Mesothelial cell of epicardium (in vitro differentiated cells): ENCODE results near the gene MEGF11. TPM values are rescaled to one million over a fixed set of nuclear protein-coding genes. Genes with fewer than 3 reads are reported as not detected.

Experiments
- DNase-seq, 2 experiments: peaks; one replicate each; pipeline ENCODE4 v3.0.0; 2021; ENCODE audit warnings: low spot score in 2 of 2; ENCODE audit not compliant: unreplicated experiment in 2 of 2
- H3K27ac Mint-ChIP-seq: 2 replicates; pipeline ENCODE4 v1.8.0; 2021; ENCODE audit warnings: mixed read lengths
- H3K27me3 Mint-ChIP-seq: 2 replicates; pipeline ENCODE4 v1.8.0; 2021; ENCODE audit warnings: low read depth, mixed read lengths
- H3K36me3 Mint-ChIP-seq: 2 replicates; pipeline ENCODE4 v1.8.0; 2021; ENCODE audit warnings: mixed read lengths
- H3K4me1 Mint-ChIP-seq: 2 replicates; pipeline ENCODE4 v1.8.0; 2021; ENCODE audit warnings: mixed read lengths
- H3K4me3 Mint-ChIP-seq: 2 replicates; pipeline ENCODE4 v1.8.0; 2021; ENCODE audit warnings: mild to moderate bottlenecking, moderate library complexity, mixed read lengths
- H3K9me3 Mint-ChIP-seq: 2 replicates; pipeline ENCODE4 v1.8.0; 2021; ENCODE audit warnings: mixed read lengths
- total RNA-seq: library from RNA; stranded (reverse); gene quantifications from 3 replicates; pipeline ENCODE4 v1.2.1, GENCODE V29; 2021
- TF ChIP-seq, protein P1 (sequence below): fragments of 200-600 bp; sonication (generic); IDR thresholded peaks from one replicate; pipeline ENCODE4 v1.5.0; 2021; ENCODE audit warnings: antibody characterized with exemption; ENCODE audit not compliant: unreplicated experiment

Gene MEGF11
- total RNA-seq, 1 donor from 2014 or later, result 3.7 TPM

- no peaks in the 10 kb centered on the region for H3K9me3 Mint-ChIP-seq
- H3K4me1 Mint-ChIP-seq, result peaks cover 9% of the 10 kb centered on the region
- H3K27ac Mint-ChIP-seq, result peak overlapping the region; percentile 25
- DNase-seq, result no peak
- TF ChIP-seq, protein P1, sequence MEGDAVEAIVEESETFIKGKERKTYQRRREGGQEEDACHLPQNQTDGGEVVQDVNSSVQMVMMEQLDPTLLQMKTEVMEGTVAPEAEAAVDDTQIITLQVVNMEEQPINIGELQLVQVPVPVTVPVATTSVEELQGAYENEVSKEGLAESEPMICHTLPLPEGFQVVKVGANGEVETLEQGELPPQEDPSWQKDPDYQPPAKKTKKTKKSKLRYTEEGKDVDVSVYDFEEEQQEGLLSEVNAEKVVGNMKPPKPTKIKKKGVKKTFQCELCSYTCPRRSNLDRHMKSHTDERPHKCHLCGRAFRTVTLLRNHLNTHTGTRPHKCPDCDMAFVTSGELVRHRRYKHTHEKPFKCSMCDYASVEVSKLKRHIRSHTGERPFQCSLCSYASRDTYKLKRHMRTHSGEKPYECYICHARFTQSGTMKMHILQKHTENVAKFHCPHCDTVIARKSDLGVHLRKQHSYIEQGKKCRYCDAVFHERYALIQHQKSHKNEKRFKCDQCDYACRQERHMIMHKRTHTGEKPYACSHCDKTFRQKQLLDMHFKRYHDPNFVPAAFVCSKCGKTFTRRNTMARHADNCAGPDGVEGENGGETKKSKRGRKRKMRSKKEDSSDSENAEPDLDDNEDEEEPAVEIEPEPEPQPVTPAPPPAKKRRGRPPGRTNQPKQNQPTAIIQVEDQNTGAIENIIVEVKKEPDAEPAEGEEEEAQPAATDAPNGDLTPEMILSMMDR, result no peak
- no peaks in the 10 kb centered on the region for H3K36me3 Mint-ChIP-seq
- no peak overlapping the region for H3K4me3 Mint-ChIP-seq
- peaks cover 15% of the 10 kb centered on the region for H3K27me3 Mint-ChIP-seq
These were observed 30.7 kb upstream of the MEGF11 start for GRCh38 chr15:66284271-66284670.

DNA sequence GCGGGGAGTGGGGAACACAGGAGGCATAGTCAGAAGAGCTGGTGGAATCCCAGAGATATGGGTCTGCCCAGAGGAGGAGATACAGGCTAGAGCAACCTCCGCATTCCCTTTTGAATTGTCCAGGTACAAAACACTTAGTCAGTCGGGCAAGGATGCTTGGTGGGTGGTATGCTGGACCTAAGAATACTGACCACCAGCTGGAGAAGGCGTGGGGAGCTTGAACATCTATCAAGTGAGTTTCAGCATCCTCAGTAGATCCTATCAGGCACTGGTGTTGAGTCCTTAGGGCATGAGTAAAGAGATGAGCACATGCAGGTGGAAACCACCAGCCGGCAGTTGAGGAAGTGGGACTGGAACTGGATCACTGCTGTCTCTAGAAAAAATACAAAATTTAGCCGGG, 25.1 kb upstream of the MEGF11 start:
- H3K27me3 Mint-ChIP-seq, result peaks cover 26% of the 10 kb centered on the region
- no peak for DNase-seq
- TF ChIP-seq, protein P1, result no peak
- H3K27ac Mint-ChIP-seq, result no peak overlapping the region
- peaks cover 6% of the 10 kb centered on the region for H3K9me3 Mint-ChIP-seq
- H3K4me1 Mint-ChIP-seq, result no peaks in the 10 kb centered on the region
- H3K4me3 Mint-ChIP-seq, result no peak overlapping the region
- H3K36me3 Mint-ChIP-seq, result no peaks in the 10 kb centered on the region

DNA sequence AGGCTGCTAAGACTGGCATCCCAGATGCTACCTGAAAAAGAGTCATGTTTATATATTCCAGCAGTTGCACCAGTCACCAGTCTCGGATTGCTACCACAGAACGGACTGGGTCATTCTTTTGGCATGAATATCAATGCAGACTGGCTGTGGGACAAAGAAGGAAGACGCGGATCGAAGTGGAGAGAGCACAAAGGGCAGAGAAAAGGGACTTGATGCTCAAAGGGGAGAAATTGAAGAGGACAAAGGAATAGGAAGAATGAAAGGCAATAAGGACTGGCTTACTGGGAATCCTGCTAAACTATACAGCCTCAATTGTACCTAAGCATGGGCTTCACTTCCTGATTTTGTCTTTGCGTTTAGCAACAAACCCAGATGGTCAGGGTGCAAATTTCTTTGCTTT, 24.5 kb upstream of the MEGF11 start:
- no peak overlapping the region for H3K4me3 Mint-ChIP-seq
- H3K4me1 Mint-ChIP-seq, result no peaks in the 10 kb centered on the region
- H3K27ac Mint-ChIP-seq, result no peak overlapping the region
- TF ChIP-seq, protein P1, result no peak
- peaks cover 26% of the 10 kb centered on the region for H3K27me3 Mint-ChIP-seq
- H3K9me3 Mint-ChIP-seq, result peaks cover 6% of the 10 kb centered on the region
- no peaks in the 10 kb centered on the region for H3K36me3 Mint-ChIP-seq
- DNase-seq, result no peak

DNA sequence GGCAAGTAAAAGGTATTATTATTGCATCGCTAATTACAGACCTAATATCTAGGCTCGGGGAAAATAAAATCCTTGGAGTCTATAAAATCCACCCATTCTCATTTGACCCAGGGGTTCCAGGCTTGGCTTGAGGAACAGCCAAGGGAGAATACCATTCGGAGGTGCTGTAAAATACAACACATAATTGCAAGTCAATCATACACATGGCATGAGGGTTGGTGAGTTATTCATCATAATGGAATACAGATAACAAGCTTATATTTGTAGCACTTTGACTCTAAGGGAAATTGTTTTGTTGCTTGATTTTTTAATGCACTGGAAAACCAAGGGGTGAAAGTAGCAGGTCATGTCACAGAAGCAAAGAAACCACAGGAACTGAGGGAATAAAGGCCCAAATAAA, 23.0 kb upstream of the MEGF11 start:
- Mint-ChIP-seq H3K27ac (no peak overlapping the region), H3K9me3 (peaks cover 6% of the 10 kb centered on the region), H3K4me1 (no peaks in the 10 kb centered on the region), H3K36me3 (no peaks in the 10 kb centered on the region), H3K4me3 (no peak overlapping the region), H3K27me3 (peaks cover 26% of the 10 kb centered on the region)
- TF ChIP-seq, protein P1, result no peak
- no peak for DNase-seq

GRCh38 chr15:66275352-66275751, 21.8 kb upstream of the MEGF11 start:
- TF ChIP-seq, protein P1, result no peak
- peaks cover 19% of the 10 kb centered on the region for H3K27me3 Mint-ChIP-seq

DNA sequence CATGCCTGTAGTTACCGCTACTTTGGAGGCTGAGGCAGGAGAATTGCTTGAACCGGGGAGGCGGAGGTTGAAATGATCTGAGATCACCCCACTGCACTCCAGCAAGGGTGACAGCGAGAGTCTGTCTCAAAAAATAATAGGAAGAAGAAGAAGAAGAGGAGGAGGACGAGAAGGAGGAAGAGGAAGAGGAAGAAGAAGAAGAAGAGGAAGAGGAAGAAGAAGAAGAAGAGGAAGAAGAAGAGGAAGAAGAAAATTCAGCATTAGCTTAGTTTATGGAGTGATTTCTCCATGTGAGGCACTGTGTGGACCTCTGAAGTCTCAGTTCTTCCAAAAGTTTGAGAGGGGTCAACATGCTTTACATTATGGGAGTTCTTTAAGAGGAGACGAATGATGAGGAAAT, 17.4 kb upstream of the MEGF11 start:
- no peak overlapping the region for H3K27ac Mint-ChIP-seq
- no peak for DNase-seq
- peaks cover 10% of the 10 kb centered on the region for H3K27me3 Mint-ChIP-seq
- TF ChIP-seq, protein P1, result no peak
- no peaks in the 10 kb centered on the region for H3K36me3 Mint-ChIP-seq
- no peak overlapping the region for H3K4me3 Mint-ChIP-seq
- H3K9me3 Mint-ChIP-seq, result peaks cover 6% of the 10 kb centered on the region
- peaks cover 6% of the 10 kb centered on the region for H3K4me1 Mint-ChIP-seq

More at GRCh38 chr15:66275352-66275751, 21.8 kb upstream of the MEGF11 start:
- no peaks in the 10 kb centered on the region for H3K4me1 Mint-ChIP-seq
- H3K4me3 Mint-ChIP-seq, result no peak overlapping the region
- peaks cover 6% of the 10 kb centered on the region for H3K9me3 Mint-ChIP-seq
- no peak for DNase-seq
- no peaks in the 10 kb centered on the region for H3K36me3 Mint-ChIP-seq
- no peak overlapping the region for H3K27ac Mint-ChIP-seq
